GM21737 (cell line): Measurements from ENCODE around the gene CRMP1.
"Not testable (repeated sequence)": the region's sequence is repeated elsewhere in the genome, so short reads cannot be mapped to it uniquely, and the experiment has no call there.

Experiments
- ATAC-seq: cut with Tn5 transposase; IDR thresholded peaks from one replicate; pipeline ENCODE4 v1.9.1; 2021; ENCODE audit warnings: mild to moderate bottlenecking, moderate library complexity; ENCODE audit not compliant: unreplicated experiment

Gene CRMP1

DNA sequence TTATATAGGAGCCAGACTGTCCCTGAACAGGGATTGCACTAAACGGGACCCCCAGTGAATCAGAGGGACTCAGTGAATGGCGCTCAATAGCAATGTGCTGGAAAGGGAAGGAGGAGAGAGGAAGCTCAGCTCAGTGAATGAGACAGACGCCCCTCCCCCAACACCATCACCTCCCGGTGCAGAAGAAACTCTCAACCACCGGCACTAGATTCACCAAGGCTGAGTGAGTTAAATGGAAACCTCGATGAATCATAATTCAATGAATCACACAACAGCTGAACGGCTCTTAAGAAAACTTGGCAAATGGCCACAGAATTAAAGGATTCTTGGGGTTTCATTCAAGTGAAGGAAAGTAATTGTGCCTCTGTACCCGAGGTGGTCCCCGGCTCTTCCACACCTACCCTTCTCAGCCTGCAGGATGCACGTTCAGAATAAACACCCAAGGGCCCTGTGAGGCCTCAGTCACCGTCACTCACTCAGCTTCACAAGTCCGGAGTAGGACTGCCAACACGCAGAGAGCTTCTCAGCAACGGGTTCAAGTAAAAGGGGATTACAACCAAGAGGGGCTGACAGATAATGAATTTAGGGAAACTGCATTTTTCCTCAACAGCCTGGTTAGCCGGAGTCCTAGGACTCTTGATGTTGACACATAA lies 29.3 kb downstream of the CRMP1 start:
- no peak for ATAC-seq

- no peak for ATAC-seq
Measured at GRCh38 chr4:5858020-5858769, 34.7 kb downstream of the CRMP1 start.

DNA sequence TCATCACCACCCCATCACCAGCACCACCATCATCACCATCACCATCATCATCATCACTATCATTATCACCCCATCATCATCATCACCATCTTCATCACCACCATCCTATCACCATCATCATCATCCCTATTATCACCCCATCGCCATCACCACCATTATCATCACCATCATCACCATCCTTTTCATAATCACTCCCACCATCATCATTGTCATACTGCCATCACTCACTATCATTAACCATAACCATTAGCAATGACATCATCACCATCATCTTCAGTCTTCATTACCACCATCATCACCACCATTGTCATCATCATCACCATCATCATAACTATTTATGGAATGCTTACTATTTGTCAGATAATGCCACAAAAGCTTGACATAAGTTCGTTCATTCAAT lies 35.7 kb downstream of the CRMP1 start:
- ATAC-seq = no peak

DNA sequence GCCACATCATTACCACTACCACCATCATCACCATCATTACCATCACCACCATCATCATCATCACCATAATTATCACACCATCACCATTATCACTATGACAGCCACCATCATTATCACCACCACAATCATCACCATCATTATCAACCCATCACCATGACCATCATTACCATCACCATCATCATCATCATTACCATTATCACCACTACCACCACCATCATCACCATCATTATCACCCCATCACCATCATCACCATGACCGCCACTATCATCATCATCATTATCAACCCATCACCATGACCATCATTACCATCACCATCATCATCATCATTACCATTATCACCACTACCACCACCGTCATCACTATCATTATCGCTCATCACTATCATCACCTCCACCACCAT lies 36.5 kb downstream of the CRMP1 start:
- not testable (repeated sequence) for ATAC-seq

- no peak for ATAC-seq
Measured at GRCh38 chr4:5854929-5855328, 38.0 kb downstream of the CRMP1 start.

DNA sequence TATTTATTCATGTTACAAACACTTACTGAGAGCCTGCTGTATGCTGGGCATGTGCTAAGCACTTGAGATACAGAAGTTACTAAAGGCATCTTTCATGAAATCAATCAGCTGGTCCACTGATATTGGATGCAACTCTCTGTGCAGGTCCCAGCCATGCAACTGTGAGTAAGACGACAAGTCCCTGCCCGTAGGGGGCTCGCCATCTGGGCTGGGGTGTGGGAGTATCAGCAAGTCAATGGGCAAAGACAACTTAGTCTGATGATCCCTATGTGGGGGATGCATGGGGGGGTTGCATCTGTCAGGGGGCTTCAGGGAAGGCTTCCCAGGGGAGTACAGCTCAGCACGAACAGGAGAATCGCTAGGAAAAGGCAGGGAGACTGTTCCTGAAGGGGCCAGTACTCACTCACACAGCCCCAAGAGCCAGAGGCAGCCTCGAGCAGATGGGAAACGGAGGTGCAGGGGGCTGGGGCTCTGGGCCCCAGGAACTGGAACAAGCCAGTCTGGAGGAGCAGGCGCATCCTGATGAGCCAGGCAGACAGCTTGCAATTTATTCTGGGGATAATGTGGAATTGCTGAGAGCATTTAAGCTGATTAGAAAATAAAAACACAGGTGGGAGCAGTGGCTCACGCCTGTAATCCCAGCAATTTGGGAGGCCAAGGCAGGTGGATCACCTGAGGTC lies 40.2 kb downstream of the CRMP1 start:
- no peak for ATAC-seq

DNA sequence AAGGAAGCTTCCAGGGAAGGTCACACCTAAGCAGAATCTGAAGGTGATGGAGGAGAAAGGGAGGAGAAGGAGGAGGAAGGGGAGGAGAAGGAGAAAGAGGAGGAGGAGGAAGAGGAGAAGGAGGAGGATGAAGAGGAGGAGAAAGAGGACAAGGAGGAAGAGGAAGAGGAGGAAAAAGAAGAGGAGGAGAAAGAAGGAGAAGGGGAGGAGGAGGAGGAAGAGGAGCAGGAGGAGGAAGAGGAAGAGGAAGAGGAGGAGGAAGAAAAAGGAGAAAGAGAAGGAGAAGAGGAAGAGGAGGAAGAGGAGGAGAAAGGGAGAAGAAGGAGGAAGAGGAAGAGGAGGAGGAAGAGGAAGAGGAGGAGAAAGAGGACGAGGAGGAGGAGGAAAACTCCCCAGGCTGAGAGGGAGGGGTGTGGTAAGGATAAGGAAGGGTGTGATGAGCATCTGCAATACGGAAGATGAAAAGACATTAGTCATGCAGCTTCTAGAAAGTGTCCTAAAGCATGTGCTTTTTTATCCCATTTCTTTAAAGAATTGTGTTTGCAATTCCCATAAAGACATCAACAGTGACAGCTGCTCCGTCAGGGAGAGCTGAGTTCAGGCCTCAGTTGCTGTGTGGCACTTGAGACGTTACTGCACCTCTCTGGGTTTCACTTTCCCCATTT lies 41.1 kb downstream of the CRMP1 start:
- no peak for ATAC-seq

DNA sequence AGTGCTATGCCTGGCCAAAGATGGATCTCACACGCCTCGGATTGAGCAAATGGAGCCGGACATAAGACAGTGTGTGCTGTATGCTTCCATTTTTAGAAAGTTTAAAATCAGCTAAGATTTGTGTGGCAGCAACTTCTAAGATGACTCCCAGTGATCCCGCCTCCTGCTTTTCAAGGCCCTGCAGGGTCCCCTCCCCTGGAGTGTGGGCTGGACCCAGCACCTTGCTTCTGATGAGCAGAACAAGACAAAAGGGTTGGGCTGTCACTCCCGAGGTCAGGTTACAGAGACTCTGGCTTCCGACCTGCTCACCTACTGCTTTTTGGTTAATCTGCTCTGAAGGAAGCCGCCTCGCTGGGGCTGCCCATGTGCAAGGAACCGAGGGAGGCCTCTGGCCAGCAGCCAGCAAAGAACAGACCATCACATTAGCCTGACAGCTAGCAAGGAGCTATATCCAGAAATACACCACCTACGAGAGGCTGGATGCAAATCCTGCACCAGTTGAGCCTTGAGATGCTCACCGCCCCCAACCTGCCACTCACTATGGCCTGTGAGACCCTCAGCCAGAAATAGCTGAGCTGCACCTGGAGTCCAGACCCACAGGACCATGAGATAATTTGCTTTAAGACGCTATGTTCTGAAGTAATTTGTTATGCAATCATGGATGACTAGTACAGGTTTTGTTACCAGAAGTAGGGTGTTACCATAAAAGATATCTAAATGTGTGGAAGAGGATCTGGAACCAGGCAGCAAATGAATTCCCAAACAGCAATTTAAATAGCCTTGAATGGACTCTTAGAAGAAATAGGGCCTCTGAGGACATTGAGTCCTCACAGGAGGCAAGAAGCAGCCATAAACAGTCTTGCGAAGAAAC lies 47.6 kb downstream of the CRMP1 start:
- no peak for ATAC-seq

- ATAC-seq = no peak
Measured at GRCh38 chr4:5843573-5844530, 49.0 kb downstream of the CRMP1 start.

- ATAC-seq = no peak
Measured at GRCh38 chr4:5842456-5842855, 50.4 kb downstream of the CRMP1 start.

DNA sequence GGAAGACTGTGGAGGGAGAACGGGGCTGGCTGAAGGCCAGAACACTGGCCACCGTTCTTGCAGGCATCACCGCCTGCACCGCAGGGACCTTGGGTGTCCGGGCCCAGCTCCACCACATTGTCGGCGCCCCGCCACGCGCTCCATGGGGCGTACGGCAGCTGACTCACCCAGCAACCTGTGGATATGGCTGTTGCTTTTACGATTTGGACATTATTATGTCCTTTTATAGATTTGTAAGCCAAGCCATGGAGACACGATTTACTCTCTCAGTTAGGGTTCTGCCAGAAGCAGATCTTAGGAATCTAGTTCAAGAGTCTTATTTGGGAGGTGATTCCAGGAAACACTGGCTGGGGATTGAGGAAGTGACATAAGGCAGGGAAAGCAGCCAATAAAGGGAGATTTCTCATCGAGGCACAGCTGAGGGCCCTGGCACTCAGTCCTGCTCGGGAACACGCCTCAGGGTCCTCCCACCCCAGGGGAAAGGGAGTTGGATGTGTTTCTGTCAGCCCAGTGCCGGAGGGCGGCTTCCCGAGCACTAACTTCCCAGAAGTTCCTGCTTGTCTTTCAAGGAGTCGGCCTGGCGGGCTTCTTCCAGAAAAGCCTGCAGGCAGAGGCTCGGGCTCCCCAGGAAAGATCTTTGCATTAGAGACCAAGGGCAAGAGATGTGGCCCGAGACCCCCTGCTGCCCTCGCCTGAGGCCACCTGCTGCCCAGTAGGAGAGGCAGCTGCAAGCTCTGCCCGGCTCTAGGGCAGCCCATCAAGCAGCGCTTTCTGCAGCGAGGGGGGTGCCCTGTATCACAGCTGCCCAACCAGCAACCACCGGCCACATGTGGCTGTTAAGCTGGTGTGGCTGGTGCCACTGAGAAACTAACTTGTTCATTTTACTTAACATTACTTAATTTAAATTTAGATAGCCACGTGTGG lies 52.9 kb downstream of the CRMP1 start:
- no peak for ATAC-seq

DNA sequence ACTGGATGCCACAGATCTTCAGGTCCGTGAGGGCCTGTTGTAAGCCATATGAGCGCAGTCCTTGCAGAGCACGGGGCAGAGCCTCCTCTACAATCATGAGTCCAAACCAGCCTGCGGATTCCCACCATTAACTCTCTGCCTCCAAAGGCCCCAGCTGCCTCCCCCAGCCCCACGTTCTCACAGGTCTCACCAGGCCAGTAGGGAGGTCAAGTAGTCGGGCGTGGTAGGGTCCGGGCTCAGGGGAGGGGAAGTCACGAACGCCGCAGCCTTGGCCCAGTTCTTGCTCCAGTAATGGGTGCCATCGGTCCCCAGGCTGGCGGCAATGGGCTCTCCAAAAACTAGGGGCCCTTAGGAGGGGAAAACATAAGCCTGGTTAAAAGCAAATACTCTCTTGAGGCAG lies 53.6 kb downstream of the CRMP1 start:
- ATAC-seq = no peak

DNA sequence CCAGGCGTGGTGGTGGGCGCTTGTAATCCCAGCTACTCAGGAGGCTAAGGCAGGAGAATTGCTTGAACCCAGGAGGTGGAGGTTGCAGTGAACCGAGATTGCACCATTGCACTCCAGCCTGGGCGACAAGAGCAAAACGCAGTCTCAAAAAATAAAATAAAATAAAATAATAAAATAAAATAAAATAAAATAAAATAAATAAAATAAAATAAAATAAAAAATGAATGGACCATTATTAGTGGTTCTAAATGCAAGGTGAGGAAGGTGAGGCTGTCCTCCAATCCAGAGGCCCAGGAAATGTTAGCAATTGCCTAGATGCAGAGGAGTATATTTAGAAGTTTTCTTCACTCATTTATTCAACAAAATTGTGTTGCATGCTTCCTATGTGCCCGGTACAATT lies 55.4 kb downstream of the CRMP1 start:
- not testable (repeated sequence) for ATAC-seq

- ATAC-seq = no peak
Measured at GRCh38 chr4:5836943-5837342, 55.9 kb downstream of the CRMP1 start.

DNA sequence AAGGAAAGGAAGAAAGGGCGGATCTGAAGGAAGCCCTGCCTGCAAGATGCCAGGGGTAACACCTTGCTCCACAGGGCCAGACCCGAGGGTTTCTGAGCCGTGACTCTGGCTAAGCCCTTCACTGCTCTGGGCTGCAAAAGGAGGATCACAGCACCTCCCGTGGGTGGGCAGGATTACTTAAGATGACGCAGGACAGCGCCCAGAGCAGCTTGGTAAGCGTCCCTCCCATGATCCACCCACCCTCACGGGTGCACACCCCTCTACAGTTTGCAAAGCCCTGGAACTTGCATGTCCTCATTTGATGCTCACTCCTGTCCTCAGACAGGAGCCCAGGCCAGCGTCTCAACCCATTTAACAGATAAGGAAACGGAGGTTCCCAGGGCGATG lies 64.9 kb downstream of the CRMP1 start:
- no peak for ATAC-seq

- ATAC-seq = no peak
Measured at GRCh38 chr4:5827108-5828004, 65.5 kb downstream of the CRMP1 start.

- no peak for ATAC-seq
Measured at GRCh38 chr4:5826437-5827107, 66.3 kb downstream of the CRMP1 start.
